MV-4-11 (cell line): Measurements from ENCODE around the gene PSG5.
A peak's percentile ranks its signal among the peaks of the same experiment; 100 is the strongest.
"Not testable (repeated sequence)": the region's sequence is repeated elsewhere in the genome, so short reads cannot be mapped to it uniquely, and the experiment has no call there.

Source experiments
- DNase-seq: peaks from one replicate; lab custom pipeline; 2025; lab: John Stamatoyannopoulos, UW

The PSG5 gene

DNA sequence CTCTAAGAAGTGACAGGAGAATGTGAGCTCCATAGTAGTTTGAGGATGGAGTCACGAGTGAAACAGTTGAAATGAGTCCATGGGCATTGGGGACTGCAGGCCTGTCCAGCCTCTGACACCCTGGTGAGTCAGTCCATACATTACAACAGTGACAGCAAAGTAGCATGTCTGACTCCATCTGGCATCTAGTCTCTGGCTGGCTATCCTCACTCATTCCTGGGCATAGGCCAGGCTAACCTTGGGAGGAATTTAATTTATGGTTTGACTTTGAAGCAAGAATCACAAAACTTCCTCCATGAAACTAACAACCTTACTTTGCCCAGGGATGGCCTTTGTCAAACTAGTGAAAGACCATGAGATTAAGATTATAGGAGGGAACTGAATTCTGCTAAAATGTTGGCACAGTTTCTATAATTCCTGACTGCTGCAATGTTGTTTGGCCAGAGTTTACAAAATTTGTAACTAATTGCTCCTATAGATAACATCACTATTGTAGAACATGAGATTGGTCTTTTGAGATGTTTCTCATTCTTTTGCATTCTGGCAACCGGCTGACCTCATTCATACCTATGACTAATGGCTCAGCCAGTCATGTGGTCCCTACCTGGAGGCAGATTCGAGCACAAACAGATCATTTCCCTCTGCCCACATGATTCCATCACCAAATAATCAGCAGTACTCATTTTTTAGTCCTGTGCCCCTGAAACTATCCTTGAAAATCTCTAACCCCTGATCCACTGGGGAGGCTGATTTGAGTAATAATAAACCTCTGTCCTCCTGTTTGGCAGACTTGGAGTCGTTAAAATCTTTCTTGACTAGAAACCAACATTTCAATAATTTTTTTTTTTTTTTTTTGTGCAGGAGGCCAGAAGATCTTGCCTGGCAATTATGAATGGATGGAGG, 4.2 kb downstream of the PSG5 start:
- DNase-seq, result not testable (repeated sequence)

DNA sequence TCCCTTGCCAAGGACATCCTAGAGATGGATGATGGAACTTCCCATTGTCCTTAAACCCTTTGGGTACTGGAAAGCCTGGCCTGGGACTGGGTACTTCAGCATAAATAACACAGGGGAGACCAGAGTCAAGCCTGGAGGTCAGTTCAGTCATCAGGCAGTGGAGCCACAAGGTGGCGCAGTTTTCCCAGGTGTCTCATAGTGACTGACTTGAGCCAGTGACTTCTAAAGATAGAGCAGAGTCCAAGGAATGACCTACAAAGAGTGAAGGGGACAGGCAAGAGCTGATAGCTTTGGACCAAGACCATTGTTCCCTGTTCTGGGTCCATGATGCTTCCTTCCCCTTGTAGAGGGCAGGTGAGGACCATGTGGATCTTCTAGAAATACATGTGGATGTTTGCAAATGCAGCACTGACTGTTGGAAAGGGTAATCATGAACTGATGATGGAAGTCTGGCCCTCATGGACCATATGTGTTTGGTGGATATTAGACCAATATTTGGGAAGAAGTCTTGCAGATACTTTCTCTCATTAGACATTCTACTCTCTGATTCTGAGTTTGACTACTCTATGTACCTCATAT, 6.7 kb downstream of the PSG5 start:
- DNase-seq, result not testable (repeated sequence)

DNA sequence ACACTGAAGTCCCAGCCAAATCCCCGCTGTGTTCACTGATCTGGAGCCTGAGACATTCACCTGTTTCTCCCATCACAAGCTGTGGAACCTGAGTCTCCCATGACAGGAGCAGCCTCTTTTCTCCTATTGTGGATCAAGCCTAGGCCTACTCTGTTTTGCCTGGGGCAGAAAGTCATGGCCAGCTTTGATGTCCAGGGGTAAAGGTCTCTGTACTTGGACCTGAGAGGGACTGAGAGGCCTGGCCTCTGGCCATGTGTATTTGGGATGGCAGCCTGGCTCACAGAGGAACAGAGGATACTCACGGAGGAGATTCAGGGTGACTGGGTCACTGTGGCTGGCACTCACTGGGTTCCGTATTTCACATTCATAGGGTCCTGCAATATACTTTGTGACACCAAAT, 7.8 kb downstream of the PSG5 start:
- not testable (repeated sequence) for DNase-seq

DNA sequence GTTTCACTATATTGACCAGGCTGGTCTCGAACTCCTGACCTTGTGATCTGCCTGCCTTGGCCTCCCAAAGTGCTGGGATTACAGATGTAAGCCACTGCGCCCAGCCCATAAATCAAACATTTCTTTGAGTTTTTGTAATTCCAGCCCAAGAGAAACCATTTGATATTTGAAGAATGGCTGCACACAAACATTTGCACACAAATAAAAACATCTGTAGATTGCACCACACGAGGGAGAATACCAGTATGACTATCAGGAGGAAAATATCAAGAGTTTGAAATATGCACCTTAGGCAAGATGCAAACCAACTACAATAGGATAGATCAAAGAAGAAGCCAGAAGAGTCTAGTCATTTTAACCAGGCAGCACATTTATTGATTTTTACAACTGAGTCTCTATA, 20.4 kb downstream of the PSG5 start:
- not testable (repeated sequence) for DNase-seq

DNA sequence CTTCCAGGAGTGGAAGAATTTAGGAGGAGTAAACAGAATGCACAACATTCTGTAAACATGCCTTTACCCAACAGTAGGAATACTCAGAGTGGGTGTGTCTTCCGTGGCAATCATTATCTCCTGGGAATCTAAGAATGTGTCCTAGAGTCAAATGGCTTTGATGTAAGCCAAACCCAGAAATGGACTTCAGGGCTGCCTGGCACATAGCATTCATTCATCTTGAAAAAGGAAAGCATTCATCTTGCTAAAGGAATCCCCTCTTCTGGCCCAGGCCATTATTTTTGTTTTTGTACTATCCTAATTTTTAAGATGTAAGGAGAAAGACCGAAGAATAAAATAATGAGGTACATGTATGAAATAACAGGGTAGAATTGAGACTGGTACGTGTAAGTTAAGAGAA, 23.2 kb downstream of the PSG5 start:
- not testable (repeated sequence) for DNase-seq

DNA sequence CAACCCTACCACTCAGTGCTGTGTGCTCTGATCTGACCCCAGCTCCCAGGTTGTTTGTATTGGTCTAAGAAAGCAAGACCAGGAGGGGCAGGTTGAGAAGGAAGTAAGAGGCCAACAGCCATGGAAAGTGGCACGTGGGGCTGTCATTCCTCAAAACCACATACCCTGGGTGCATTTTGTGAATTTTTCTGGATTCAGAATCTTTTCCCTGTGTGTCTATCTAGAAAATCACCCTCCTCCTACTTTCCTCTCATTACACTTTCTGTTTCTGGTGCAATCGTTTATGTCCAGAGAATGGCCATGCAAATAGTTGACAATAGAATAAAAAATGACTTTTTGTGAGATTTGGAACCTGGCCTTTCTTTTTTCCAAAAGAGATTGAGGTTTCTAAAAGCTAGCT, 24.1 kb downstream of the PSG5 start:
- not testable (repeated sequence) for DNase-seq

DNA sequence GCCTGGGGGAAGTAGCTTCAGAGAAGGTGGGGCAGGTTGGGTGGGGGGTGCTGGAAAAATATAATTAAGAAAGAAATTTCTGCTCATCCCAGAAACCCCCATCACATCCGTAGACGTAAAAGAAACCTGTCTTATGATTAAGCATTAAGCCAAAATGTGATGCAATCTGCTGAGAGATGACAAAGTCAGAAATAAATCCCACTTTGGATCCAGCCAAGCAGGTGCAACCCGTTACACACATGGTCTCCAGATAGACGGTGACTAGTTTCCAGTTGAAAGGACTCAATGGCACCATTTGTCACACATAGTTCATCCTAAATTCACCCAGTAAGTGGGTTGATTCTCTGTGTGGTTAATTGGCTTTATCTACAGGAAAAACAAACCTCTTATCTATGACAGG, 34.1 kb downstream of the PSG5 start:
- DNase-seq, result no peak

DNA sequence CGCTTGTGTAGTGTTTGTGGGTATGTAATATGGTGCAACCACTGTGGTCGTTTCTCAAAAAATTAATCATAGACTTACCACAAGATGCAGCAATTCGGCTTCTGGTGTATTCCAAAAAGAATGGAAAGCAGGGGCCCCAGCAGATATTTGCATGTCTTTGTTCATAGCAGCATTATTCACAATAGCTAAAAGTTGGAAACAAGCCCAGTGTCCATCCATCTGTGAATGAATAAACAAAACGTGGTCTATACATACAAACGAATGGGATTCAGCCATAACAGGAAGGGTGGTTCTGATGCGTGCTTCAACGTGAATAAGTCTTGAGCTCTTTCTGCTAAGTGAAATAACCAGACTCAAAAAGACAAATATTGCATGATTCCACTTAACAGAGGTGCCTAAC, 36.5 kb downstream of the PSG5 start:
- DNase-seq, result peak; percentile 28

DNA sequence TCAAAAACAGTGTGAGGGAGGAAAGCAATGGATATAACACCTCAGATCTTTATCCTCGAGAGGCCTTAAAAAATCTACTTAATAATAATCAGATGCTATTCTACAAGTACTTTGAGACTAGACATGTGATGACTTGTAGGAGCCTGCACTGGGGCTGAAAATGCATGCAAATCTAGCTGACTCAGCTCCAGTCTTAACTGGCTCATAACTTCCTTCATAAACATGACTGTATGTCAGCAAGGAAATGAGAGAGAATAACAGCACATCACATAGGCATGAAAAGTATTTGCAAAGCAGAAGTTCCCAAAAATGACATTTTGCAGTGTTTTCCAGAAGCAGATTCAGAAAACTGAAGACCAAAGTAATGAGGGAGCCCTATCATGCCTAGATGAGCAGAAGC, 38.1 kb downstream of the PSG5 start:
- DNase-seq, result no peak

DNA sequence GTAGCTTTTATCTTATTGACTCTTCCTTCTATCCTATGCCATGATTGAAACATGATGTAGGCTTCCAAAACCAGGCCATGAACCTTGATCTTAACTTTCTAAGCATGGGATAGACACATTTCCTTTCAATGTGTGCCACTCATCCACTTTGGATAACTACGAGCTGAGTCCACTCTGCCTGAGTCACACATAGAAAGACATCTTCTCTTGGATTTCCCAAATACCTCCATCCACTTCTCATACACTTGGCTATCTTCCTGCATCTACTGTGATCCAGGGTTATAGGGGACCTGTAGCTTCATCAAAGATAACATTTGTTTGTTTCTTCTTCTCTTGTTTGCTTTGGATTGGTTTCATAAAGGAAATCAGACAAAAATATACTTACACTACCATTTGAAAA, 44.6 kb downstream of the PSG5 start:
- DNase-seq, result not testable (repeated sequence)

DNA sequence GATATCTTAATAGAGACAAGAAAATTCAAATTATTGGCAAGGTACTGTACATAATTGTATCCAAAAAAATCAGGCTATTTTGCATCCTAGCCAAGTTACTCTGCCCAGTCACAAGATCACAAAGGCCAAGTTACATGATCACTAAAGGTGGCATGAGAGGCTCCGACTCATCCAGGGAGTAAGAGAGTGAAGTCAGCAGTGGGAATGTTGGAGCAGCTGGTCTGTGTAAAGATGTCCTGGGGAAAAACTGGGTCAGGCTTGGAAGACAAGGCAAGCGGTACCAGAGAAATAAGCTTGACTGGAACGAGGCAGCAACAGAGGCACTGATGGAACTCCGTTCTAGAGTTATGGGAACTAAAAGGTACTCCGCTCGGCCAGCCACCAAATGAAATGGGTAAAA, 53.6 kb downstream of the PSG5 start:
- DNase-seq, result no peak

DNA sequence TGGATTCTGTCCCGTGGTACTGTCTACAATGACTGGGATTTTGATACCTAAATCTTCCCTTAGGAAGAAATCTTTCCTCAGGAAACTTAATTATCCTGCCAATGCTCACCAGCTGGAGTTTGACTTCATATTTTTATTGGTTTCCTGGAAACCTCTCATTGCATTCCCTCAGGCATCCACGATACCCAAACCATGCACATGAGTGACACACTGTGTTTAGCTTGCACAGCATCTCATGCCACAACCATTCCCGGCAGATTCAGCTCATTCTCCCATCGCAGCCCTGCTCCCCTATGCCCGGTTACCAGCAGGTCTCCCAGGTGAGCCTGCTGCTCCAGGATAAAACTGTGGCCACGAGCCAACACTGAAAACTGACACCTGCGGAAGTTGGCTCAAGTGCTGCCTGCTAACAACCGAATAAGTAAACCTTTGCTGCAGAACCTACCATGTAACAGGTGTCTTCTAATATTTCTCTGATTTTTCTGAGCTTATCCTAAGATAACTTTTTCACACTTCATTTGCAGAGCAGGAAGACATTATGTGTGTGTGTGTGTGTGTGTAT, 55.0 kb downstream of the PSG5 start:
- DNase-seq, result not testable (repeated sequence)

DNA sequence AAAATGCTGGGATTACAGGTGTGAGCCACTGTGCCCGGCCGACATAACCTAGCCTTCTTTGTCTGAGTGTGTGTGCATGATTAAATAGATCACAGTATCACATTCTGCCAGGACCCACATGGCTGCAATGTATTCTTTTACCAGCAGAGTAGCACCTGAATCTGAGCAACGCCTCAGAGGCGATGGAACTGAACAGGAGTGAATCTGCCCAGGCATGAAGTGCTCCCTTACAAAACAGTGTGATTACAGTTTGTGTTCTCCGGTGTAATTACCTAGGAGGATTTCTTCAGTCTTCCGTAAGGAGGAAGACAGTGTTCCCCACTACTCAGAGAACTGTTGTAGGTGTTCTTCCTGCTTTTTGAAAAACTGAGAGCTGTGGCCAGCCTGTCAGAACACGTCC, 57.1 kb downstream of the PSG5 start:
- DNase-seq, result not testable (repeated sequence)

DNA sequence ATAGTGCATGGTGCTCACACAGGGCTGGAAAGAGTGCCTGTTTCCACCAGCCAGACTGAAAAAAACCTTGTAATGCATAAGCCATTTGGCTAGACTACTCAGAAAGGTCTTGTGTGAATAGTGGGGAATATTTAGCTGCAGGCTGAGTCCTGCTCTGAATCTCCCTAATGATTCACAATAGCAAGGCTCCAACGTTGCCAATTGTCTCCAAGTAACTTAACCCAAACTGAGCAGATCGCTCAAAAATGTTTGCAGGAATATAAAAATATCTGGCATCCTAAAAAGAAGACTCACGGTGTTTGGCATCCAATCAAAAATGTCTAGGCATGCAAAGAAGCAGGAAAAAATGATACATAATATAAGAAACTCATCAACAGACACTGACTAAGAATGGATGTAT, 59.0 kb downstream of the PSG5 start:
- not testable (repeated sequence) for DNase-seq

DNA sequence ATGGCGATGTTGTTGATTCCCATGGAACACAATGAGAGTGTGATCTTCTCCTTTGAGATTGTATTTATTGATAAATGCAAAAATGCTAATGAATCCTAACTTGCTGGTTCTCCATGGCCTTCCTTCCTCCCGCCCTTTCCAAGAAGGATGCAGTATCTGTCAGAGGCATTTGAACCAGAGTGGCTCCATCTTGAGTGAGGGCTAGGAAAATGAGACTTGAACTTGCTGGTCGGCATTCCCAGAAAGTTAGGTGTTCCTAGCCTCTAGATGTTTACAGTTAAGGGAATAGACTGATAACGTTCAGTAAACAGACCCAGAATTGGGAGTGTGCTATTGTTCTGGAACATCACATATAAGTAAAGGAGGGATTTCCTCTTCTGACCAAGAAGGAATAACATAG, 59.6 kb downstream of the PSG5 start:
- DNase-seq, result no peak

DNA sequence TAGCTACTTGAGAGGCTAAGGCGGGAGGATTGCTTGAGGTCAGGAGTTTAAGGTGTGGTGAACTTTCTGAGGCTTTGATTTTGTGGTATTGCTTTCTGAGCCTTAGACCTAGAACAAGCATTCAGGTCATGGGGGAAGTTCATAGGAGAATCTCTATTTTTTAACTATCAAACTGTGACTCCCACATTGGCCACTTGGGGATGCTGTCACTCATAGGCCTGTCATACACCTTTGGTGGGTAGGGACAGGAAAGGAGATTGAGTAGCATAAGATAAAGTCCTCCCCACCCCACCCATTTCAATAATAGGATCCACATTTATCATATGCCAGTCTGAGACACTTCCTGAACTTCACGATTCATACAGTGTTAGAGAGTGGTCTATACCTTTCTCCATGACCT, 62.0 kb downstream of the PSG5 start:
- no peak for DNase-seq

DNA sequence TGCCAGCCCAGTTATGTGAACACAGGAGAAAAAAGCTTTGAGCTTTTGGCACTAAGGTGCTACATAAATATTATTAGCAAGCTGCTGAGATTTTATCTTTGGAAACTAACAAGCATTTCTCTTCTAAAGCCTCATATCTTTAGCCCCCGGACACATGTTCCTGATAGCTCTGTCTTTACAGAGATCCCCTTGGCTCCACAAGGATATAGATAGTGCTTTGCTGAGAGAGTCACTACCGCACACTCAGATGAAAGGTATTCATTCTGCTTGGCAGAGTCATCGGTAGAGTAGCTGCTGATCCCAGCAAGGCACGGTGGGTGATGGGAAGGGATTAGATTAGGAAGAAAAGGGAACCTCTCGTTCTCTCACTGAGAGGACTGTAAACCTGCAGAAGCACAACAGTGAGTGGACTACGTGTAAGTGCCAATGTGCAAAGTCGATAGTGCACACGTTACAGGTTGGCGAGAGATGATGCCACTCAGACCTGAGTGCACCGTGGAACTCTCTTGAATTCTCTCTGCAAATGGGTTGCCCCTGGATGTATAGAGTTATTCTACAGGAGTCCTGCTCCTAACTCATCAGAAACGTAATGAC, 65.8 kb downstream of the PSG5 start:
- DNase-seq, result not testable (repeated sequence)

DNA sequence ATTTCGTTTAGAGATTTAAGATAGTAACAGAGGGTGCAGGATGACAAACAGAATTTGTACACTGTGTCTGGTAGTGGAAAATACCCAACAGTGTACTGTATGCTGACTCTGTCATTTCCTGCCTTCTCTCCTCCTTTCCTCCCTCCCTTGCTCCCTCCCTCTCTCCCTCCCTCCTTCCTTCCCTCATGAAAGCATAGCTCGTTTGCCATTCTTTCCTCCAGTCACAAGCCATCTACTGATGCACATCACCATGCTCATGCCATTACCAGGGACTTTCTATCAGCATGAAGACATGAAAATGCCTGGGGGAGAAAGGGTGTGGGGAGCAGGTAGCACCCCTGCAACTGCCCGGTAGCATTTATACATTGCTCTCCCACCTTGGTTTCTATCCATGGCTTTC, 66.8 kb downstream of the PSG5 start:
- not testable (repeated sequence) for DNase-seq
